ENCODE results near the gene CT45A10.
"Not testable (repeated sequence)": the region's sequence is repeated elsewhere in the genome, so short reads cannot be mapped to it uniquely, and the experiment has no call there.

CT45A10 gene

GRCh38 chrX:135871712-135872111, 21.5 kb downstream of the CT45A10 start, which contains the start of gene CT45A9:
Gene CT45A9, minus strand, starts transcription at chrX:135871812. Its CDS starts 3,751 bp downstream, at chrX:135868061.
- not testable (repeated sequence) for H3K36me3 ChIP-seq (ENCODE audit: control insufficient read depth, insufficient read depth, low read length); H3K4me1 ChIP-seq (ENCODE audit: control insufficient read depth, insufficient read depth, low read length); H3K27me3 ChIP-seq (ENCODE audit: control insufficient read depth, insufficient read depth, low read length); H3K9me3 ChIP-seq (ENCODE audit: control insufficient read depth, low read length); H3K4me3 ChIP-seq (ENCODE audit: low read length); H3K9ac ChIP-seq (ENCODE audit: low read length)

- H3K9me3 ChIP-seq (ENCODE audit: control insufficient read depth, low read length); H3K4me3 ChIP-seq (ENCODE audit: low read length); H3K9ac ChIP-seq (ENCODE audit: low read length); H3K36me3 ChIP-seq (ENCODE audit: control insufficient read depth, insufficient read depth, low read length); H3K4me1 ChIP-seq (ENCODE audit: control insufficient read depth, insufficient read depth, low read length); H3K27me3 ChIP-seq (ENCODE audit: control insufficient read depth, insufficient read depth, low read length): not testable (repeated sequence)
Measured at GRCh38 chrX:135854438-135854837, 38.8 kb downstream of the CT45A10 start, which contains the start of gene CT45A8. Gene CT45A8, minus strand, starts transcription at chrX:135854538. Its CDS starts 3,755 bp downstream, at chrX:135850783.

- H3K9ac ChIP-seq (ENCODE audit: low read length); H3K9me3 ChIP-seq (ENCODE audit: control insufficient read depth, low read length); H3K36me3 ChIP-seq (ENCODE audit: control insufficient read depth, insufficient read depth, low read length); H3K4me1 ChIP-seq (ENCODE audit: control insufficient read depth, insufficient read depth, low read length); H3K4me3 ChIP-seq (ENCODE audit: low read length); H3K27me3 ChIP-seq (ENCODE audit: control insufficient read depth, insufficient read depth, low read length): not testable (repeated sequence)
Measured at GRCh38 chrX:135837180-135837579, 56.1 kb downstream of the CT45A10 start, which contains the start of gene CT45A7. Gene CT45A7, minus strand, starts transcription at chrX:135837280. Its CDS starts 3,747 bp downstream, at chrX:135833533.
